Neuronal stem cell (in vitro differentiated cells): ENCODE data around the gene NDUFS3.

ENCODE experiments used
- DNase-seq: peaks from one replicate; pipeline ENCODE4 v3.0.0-alpha.2; 2013; ENCODE audit warnings: low spot score
- H2AFZ ChIP-seq: one replicate; pipeline ENCODE4 v1.6.1; 2013; ENCODE audit warnings: mild to moderate bottlenecking, low read length, inconsistent platforms
- H2AK5ac ChIP-seq: 2 replicates; pipeline ENCODE4 v1.6.1; 2013; ENCODE audit warnings: low read depth, mild to moderate bottlenecking, inconsistent platforms, low read length, moderate library complexity, mixed read lengths
- H2BK120ac ChIP-seq: 2 replicates; pipeline ENCODE4 v1.6.1; 2013; ENCODE audit warnings: low read depth, mild to moderate bottlenecking, inconsistent platforms, low read length, moderate library complexity, mixed read lengths
- H2BK12ac ChIP-seq: one replicate; pipeline ENCODE4 v1.6.1; 2013; ENCODE audit warnings: low read length, inconsistent platforms
- H2BK15ac ChIP-seq: 2 replicates; pipeline ENCODE4 v1.6.1; 2013; ENCODE audit warnings: mild to moderate bottlenecking, low read length, inconsistent platforms, mixed read lengths
- H2BK5ac ChIP-seq: one replicate; pipeline ENCODE4 v1.6.1; 2013; ENCODE audit warnings: inconsistent platforms, mild to moderate bottlenecking, low read length, moderate library complexity
- H3K14ac ChIP-seq: one replicate; pipeline ENCODE4 v1.6.1; 2013; ENCODE audit warnings: low read length, inconsistent platforms
- H3K18ac ChIP-seq: 2 replicates; pipeline ENCODE4 v1.6.1; 2013; ENCODE audit warnings: low read length, inconsistent platforms
- H3K23ac ChIP-seq: 2 replicates; pipeline ENCODE4 v1.6.1; 2013; ENCODE audit warnings: low read depth, mild to moderate bottlenecking, mixed read lengths, low read length, inconsistent platforms; ENCODE audit not compliant: poor library complexity
- H3K27ac ChIP-seq: replicated peaks from 3 replicates; pipeline ENCODE4 v1.5.1; 2013; ENCODE audit warnings: low read length, inconsistent platforms
- H3K27me3 ChIP-seq, 3 experiments: 2 replicates each; pipeline ENCODE4 v1.6.1; 2013; ENCODE audit warnings: low read length in 3 of 3, mild to moderate bottlenecking in 2 of 3, inconsistent platforms in 1 of 3, low read depth in 1 of 3, mixed read lengths in 1 of 3, moderate library complexity in 1 of 3; ENCODE audit not compliant: control insufficient read depth in 3 of 3, insufficient read depth in 3 of 3
- H3K36me3 ChIP-seq, 2 donors: replicated peaks in 1 of 2; 2 replicates each; pipeline ENCODE4 v1.6.1; 2013; ENCODE audit warnings: low read length in 2 of 2; ENCODE audit not compliant: control insufficient read depth in 2 of 2, insufficient read depth in 2 of 2
- H3K4ac ChIP-seq: 2 replicates; pipeline ENCODE4 v1.6.1; 2013; ENCODE audit warnings: inconsistent platforms, mild to moderate bottlenecking, low read length, moderate library complexity
- H3K4me1 ChIP-seq, 2 donors: 1 replicate in 1 of 2; 2 replicates in 1 of 2; pipeline ENCODE4 v1.6.1; 2013; ENCODE audit warnings: low read length in 2 of 2, low read depth in 1 of 2; ENCODE audit not compliant: control insufficient read depth in 2 of 2, insufficient read depth in 1 of 2
- H3K4me2 ChIP-seq: one replicate; pipeline ENCODE4 v1.6.1; 2013; ENCODE audit warnings: mild to moderate bottlenecking, low read length, inconsistent platforms; ENCODE audit not compliant: insufficient read depth, poor library complexity, severe bottlenecking
- H3K4me3 ChIP-seq, 2 donors: 2 replicates each; pipeline ENCODE4 v1.5.1; 2013; ENCODE audit warnings: low read length in 2 of 2, mild to moderate bottlenecking in 2 of 2, inconsistent platforms in 1 of 2, moderate library complexity in 1 of 2
- H3K79me1 ChIP-seq: one replicate; pipeline ENCODE4 v1.6.1; 2013; ENCODE audit warnings: low read depth, mild to moderate bottlenecking, inconsistent platforms, low read length, moderate library complexity
- H3K9ac ChIP-seq: one replicate; pipeline ENCODE4 v1.6.1; 2013; ENCODE audit warnings: mild to moderate bottlenecking, low read depth, low read length, inconsistent platforms; ENCODE audit not compliant: poor library complexity
- H3K9me3 ChIP-seq, 2 donors: replicated peaks in 1 of 2; 2 replicates each; pipeline versions ENCODE3 to v1.6.1; 2013; ENCODE audit warnings: low read length in 2 of 2, mild to moderate bottlenecking in 2 of 2, inconsistent platforms in 1 of 2, low read depth in 1 of 2, mixed read lengths in 1 of 2, moderate library complexity in 1 of 2; ENCODE audit not compliant: control insufficient read depth in 2 of 2, insufficient read depth in 1 of 2
- H4K8ac ChIP-seq: one replicate; pipeline ENCODE4 v1.6.1; 2013; ENCODE audit warnings: low read depth, mild to moderate bottlenecking, inconsistent platforms, low read length, moderate library complexity
- H4K91ac ChIP-seq: one replicate; pipeline ENCODE4 v1.6.1; 2013; ENCODE audit warnings: low read length, low read depth, mild to moderate bottlenecking, inconsistent platforms; ENCODE audit not compliant: poor library complexity
- WGBS, 2 donors: extraction: QIAGEN DNeasy Blood & Tissue Kit; methylation state at CpG; one replicate each; pipeline ENCODE4 v1.1.7; 2013; ENCODE audit warnings: missing lambda C conversion rate in 2 of 2, mixed read lengths in 1 of 2; ENCODE audit not compliant: insufficient read length in 2 of 2, insufficient replicate concordance in 1 of 2; ENCODE audit errors: extremely low coverage in 2 of 2; 5-methylcytosine and 5-hydroxymethylcytosine counted together

NDUFS3 gene

DNA sequence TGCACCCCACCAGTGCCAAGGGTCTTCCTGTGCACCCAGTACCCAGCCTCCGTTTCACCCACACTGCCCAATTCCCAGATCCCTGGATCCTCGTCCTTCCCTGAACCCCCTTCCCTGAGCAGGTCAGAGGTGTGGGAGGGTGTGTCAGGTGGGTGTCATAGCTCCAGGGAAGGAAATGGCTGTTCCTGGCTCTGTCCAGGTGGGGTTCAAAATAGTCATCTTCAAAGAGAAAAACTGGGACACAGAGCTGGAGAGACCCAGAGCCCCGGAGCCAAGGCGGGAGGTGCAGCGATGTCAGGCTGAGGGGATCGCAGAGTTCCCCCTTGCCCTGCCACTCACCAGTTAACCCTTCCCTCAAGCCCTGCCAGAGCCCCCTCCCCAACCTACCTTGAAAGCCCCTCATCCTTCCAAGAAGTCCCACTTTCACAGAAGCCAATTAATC lies 14.6 kb downstream of the NDUFS3 start:
- H3K9me3 ChIP-seq = no peaks in the 10 kb centered on the region
- H3K23ac ChIP-seq = no peak overlapping the region
- no peaks in the 10 kb centered on the region for H3K36me3 ChIP-seq
- H3K14ac ChIP-seq = peak overlapping the region; percentile 25
- H3K79me1 ChIP-seq = peaks cover 2% of the 10 kb centered on the region
- no peak overlapping the region for H3K27ac ChIP-seq
- H4K91ac ChIP-seq = no peak overlapping the region
- DNase-seq = no peak
- peak overlapping the region; percentile 97 for H3K4me2 ChIP-seq
- peak overlapping the region; percentile 98 for H3K18ac ChIP-seq
- peak overlapping the region; percentile 68 for H3K9ac ChIP-seq
- H3K4me1 ChIP-seq = peaks cover 10 to 24% of the 10 kb centered on the region in 2 donors
- H2AK5ac ChIP-seq = no peak overlapping the region
- no peak overlapping the region for H4K8ac ChIP-seq
- H2BK120ac ChIP-seq = no peak overlapping the region
- peak overlapping the region; percentile 67 for H2BK15ac ChIP-seq
- H3K4ac ChIP-seq = no peak overlapping the region
- peak overlapping the region; percentile 95 for H2AFZ ChIP-seq
- WGBS, 2 donors = no CpG with 5 or more reads among the region's 6 CpGs
- peak overlapping the region; percentile 57 to 81 for H3K4me3 ChIP-seq
- H2BK5ac ChIP-seq = no peak overlapping the region
- peaks cover 0 to 21% (median 3%) of the 10 kb centered on the region in 3 experiments for H3K27me3 ChIP-seq
- H2BK12ac ChIP-seq = no peak overlapping the region

GRCh38 chr11:47593934-47594855 lies 15.3 kb downstream of the NDUFS3 start, which contains the start of gene C1QTNF4:
C1QTNF4 (minus strand) TSS chr11:47594411; CDS start chr11:47590810, 3,601 bp downstream.
- H3K9ac ChIP-seq = peak within 1 kb of the TSS; percentile 92
- H3K9me3 ChIP-seq = no peaks in the 10 kb centered on the region
- no peak within 1 kb of the TSS for H3K4ac ChIP-seq
- peak within 1 kb of the TSS; percentile 59 for H2AK5ac ChIP-seq
- peak; percentile 31 for DNase-seq
- peaks cover 10 to 24% of the 10 kb centered on the region in 2 donors for H3K4me1 ChIP-seq
- peak within 1 kb of the TSS; percentile 41 for H2BK12ac ChIP-seq
- no CpG with 5 or more reads among the region's 48 CpGs for WGBS, 2 donors
- H4K8ac ChIP-seq = no peak within 1 kb of the TSS
- H3K23ac ChIP-seq = peak within 1 kb of the TSS; percentile 80
- H2BK120ac ChIP-seq = peak within 1 kb of the TSS; percentile 56
- no peaks in the 10 kb centered on the region for H3K36me3 ChIP-seq
- peaks cover 2% of the 10 kb centered on the region for H3K79me1 ChIP-seq
- no peak within 1 kb of the TSS for H3K27ac ChIP-seq
- H3K4me3 ChIP-seq = peak within 1 kb of the TSS; percentile 57 to 81
- H3K4me2 ChIP-seq = peak within 1 kb of the TSS; percentile 97
- no peak within 1 kb of the TSS for H4K91ac ChIP-seq
- peaks cover 0 to 21% (median 3%) of the 10 kb centered on the region in 3 experiments for H3K27me3 ChIP-seq
- H3K14ac ChIP-seq = peak within 1 kb of the TSS; percentile 38
- peak within 1 kb of the TSS; percentile 67 for H2BK15ac ChIP-seq
- H3K18ac ChIP-seq = peak within 1 kb of the TSS; percentile 98
- peak within 1 kb of the TSS; percentile 95 for H2AFZ ChIP-seq
- H2BK5ac ChIP-seq = no peak within 1 kb of the TSS

GRCh38 chr11:47595029-47595428 lies 16.2 kb downstream of the NDUFS3 start:
- H3K4me2 ChIP-seq = no peak overlapping the region
- H3K14ac ChIP-seq = no peak overlapping the region
- H3K27ac ChIP-seq = no peak overlapping the region
- peak overlapping the region; percentile 95 for H2AFZ ChIP-seq
- peak overlapping the region; percentile 59 for H2AK5ac ChIP-seq
- no peak overlapping the region for H3K9ac ChIP-seq
- H3K4me3 ChIP-seq = peak overlapping the region in 1 of 2 donors; percentile 57
- no peaks in the 10 kb centered on the region for H3K36me3 ChIP-seq
- WGBS, 2 donors = no CpG with 5 or more reads among the region's 7 CpGs
- H2BK12ac ChIP-seq = peak overlapping the region; percentile 33
- peak overlapping the region; percentile 80 for H3K18ac ChIP-seq
- no peaks in the 10 kb centered on the region for H3K9me3 ChIP-seq
- DNase-seq = no peak
- H3K4ac ChIP-seq = no peak overlapping the region
- H2BK120ac ChIP-seq = peak overlapping the region; percentile 56
- peaks cover 0 to 21% (median 3%) of the 10 kb centered on the region in 3 experiments for H3K27me3 ChIP-seq
- peak overlapping the region; percentile 39 for H3K23ac ChIP-seq
- H3K4me1 ChIP-seq = peaks cover 12 to 27% of the 10 kb centered on the region in 2 donors
- H2BK5ac ChIP-seq = no peak overlapping the region
- H2BK15ac ChIP-seq = no peak overlapping the region
- H4K8ac ChIP-seq = no peak overlapping the region
- no peak overlapping the region for H4K91ac ChIP-seq
- no peaks in the 10 kb centered on the region for H3K79me1 ChIP-seq

DNA sequence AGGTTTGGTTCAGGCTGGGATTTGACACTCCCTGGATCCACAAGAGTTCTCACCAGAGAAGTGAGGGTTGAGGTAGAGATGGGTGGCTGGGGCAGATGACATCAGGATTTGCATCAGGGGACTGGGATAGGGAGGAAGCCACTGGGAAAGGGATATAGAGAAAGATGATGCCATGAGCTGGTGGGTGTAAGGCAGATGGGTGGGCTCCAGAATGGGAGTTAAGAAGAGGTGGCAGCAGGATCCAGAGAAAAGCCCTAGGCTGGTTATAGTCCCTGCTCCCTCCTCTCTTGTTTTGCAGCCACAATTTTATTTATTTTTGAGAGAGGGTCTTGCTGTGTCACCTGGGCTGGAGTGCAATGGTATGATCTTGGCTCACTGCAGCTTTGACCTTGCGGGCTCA lies 17.1 kb downstream of the NDUFS3 start:
- Histone ChIP-seq H2AFZ (no peak overlapping the region), H2BK15ac (no peak overlapping the region), H3K79me1 (no peaks in the 10 kb centered on the region), H3K4me2 (no peak overlapping the region), H3K23ac (no peak overlapping the region), H3K14ac (no peak overlapping the region), H3K9ac (no peak overlapping the region), H3K27me3 (peaks cover 0 to 21% (median 3%) of the 10 kb centered on the region in 3 experiments), H3K18ac (no peak overlapping the region), H3K4me1 (peaks cover 12 to 29% of the 10 kb centered on the region in 2 donors), H2BK12ac (no peak overlapping the region), H3K4me3 (no peak overlapping the region), H3K4ac (no peak overlapping the region), H3K9me3 (no peaks in the 10 kb centered on the region), H3K36me3 (no peaks in the 10 kb centered on the region), H4K91ac (no peak overlapping the region), H2BK5ac (no peak overlapping the region), H4K8ac (no peak overlapping the region), H2AK5ac (no peak overlapping the region), H2BK120ac (no peak overlapping the region), H3K27ac (no peak overlapping the region)
- no peak for DNase-seq
- WGBS, 2 donors = no CpG with 5 or more reads among the region's 1 CpG
